Measurements from ENCODE around the gene NUDT14. TPM values are rescaled to one million over a fixed set of nuclear protein-coding genes. Genes with fewer than 3 reads are reported as not detected.

NUDT14 gene
- total RNA-seq, 1 experiment from 2014 or later, result 75.3 TPM

GRCh38 chr14:105208738-105209075 is 27.6 kb upstream of the NUDT14 start:
- no TSS peak for BruUV-seq (replicated peaks)
- ChIA-PET CTCF (interaction anchor here (0.7 kb wide), 1 partner anchor 18 kb away, joined by 5 read pairs; no protein-coding TSS in a partner anchor), POLR2A (interaction anchor here (0.7 kb wide), 1 partner anchor 168 kb away, joined by 14 read pairs; no protein-coding TSS in a partner anchor)
- Histone ChIP-seq H3K36me3 (ENCODE audit: control insufficient read depth, insufficient read depth, low read length) (no peaks in the 10 kb centered on the region), H3K27me3 (ENCODE audit: control insufficient read depth, insufficient read depth, low read length) (no peaks in the 10 kb centered on the region), H3K4me1 (ENCODE audit: control insufficient read depth, insufficient read depth, low read length) (no peaks in the 10 kb centered on the region; the same call in 1 of the 2 replicates), H3K27ac (ENCODE audit: low read length) (no peak overlapping the region), H3K4me3 (ENCODE audit: low read depth in 2 of 2, low read length in 2 of 2) (no peak overlapping the region), H3K9me3 (ENCODE audit: control insufficient read depth, insufficient read depth, low read depth, low read length) (no peaks in the 10 kb centered on the region)
- ATAC-seq (no peak), DNase-seq (ENCODE audit: low read depth, low spot score) (no peak)
- TF ChIP-seq TCF7L2 (IDR thresholded peaks at IDR 0.05; ENCODE audit: low read depth, low read length) (no peak), SIN3A (IDR thresholded peaks at IDR 0.05; ENCODE audit: borderline replicate concordance, insufficient read depth, low read depth, low read length) (no peak), CTCF (IDR thresholded peaks at IDR 0.05) (no peak), POLR2AphosphoS5 (IDR thresholded peaks at IDR 0.05; ENCODE audit: low read depth, low read length) (no peak), REST (IDR thresholded peaks at IDR 0.05; ENCODE audit: insufficient read depth in 1 of 2, low read depth in 2 of 2, low read length in 1 of 2) (no peak)
- in situ Hi-C loops (cut with HindIII; ENCODE audit: low pct_unique_long_range_greater_than_20kb, low sequenced_read_pairs), result no loop called here
- intact Hi-C loops (cut with micrococcal nuclease; ENCODE audit: unreplicated experiment), result no loop called here

GRCh38 chr14:105207996-105208737 is 27.1 kb upstream of the NUDT14 start:
- CTCF ChIA-PET, result interaction anchor here (0.6 to 0.7 kb wide), 2 partner anchors 19 to 327 kb away, joined by 4 to 5 read pairs; no protein-coding TSS in a partner anchor
- H3K36me3 ChIP-seq (ENCODE audit: control insufficient read depth, insufficient read depth, low read length), result no peaks in the 10 kb centered on the region
- in situ Hi-C loops (cut with HindIII; ENCODE audit: low pct_unique_long_range_greater_than_20kb, low sequenced_read_pairs), result no loop called here
- POLR2A ChIA-PET, result interaction anchor here (0.7 kb wide), 1 partner anchor 169 kb away, joined by 14 read pairs; no protein-coding TSS in a partner anchor
- H3K4me1 ChIP-seq (ENCODE audit: control insufficient read depth, insufficient read depth, low read length), result no peaks in the 10 kb centered on the region; the same call in 1 of the 2 replicates
- TF ChIP-seq SIN3A (IDR thresholded peaks at IDR 0.05; ENCODE audit: borderline replicate concordance, insufficient read depth, low read depth, low read length) (no peak), REST (IDR thresholded peaks at IDR 0.05; ENCODE audit: insufficient read depth in 1 of 2, low read depth in 2 of 2, low read length in 1 of 2) (no peak), POLR2AphosphoS5 (IDR thresholded peaks at IDR 0.05; ENCODE audit: low read depth, low read length) (no peak), CTCF (IDR thresholded peaks at IDR 0.05) (no peak), TCF7L2 (IDR thresholded peaks at IDR 0.05; ENCODE audit: low read depth, low read length) (no peak)
- intact Hi-C loops (cut with micrococcal nuclease; ENCODE audit: unreplicated experiment), result no loop called here
- H3K9me3 ChIP-seq (ENCODE audit: control insufficient read depth, insufficient read depth, low read depth, low read length), result no peaks in the 10 kb centered on the region
- ATAC-seq (no peak), DNase-seq (ENCODE audit: low read depth, low spot score) (no peak)
- no TSS peak for BruUV-seq (replicated peaks)
- no peak overlapping the region for H3K27ac ChIP-seq (ENCODE audit: low read length)
- H3K27me3 ChIP-seq (ENCODE audit: control insufficient read depth, insufficient read depth, low read length), result no peaks in the 10 kb centered on the region
- no peak overlapping the region for H3K4me3 ChIP-seq (ENCODE audit: low read depth in 2 of 2, low read length in 2 of 2)
